Thymus (tissue), 11 donors: ENCODE measurements around the gene NME7. TPM values are rescaled to one million over a fixed set of nuclear protein-coding genes. Genes with fewer than 3 reads are reported as not detected.
"Not testable (repeated sequence)": the region's sequence is repeated elsewhere in the genome, so short reads cannot be mapped to it uniquely, and the experiment has no call there.

ENCODE experiments used
- DNase-seq, 9 donors: peaks; one replicate each; pipeline ENCODE4 v3.0.0-alpha.2; 2013; ENCODE audit warnings: low spot score in 9 of 9, low read depth in 6 of 9, missing footprints in 1 of 9
- H3K27ac ChIP-seq, 2 donors: one replicate each; pipeline ENCODE4 v1.5.1; 2013; ENCODE audit warnings: control low read depth in 1 of 2, low read depth in 1 of 2, low read length in 1 of 2, mild to moderate bottlenecking in 1 of 2, moderate library complexity in 1 of 2
- H3K27me3 ChIP-seq, 2 donors: one replicate each; pipeline ENCODE4 v1.5.1; 2013; ENCODE audit warnings: low read length in 1 of 2; ENCODE audit not compliant: control insufficient read depth in 2 of 2, insufficient read depth in 1 of 2
- H3K36me3 ChIP-seq, 2 donors: one replicate each; pipeline ENCODE4 v1.5.1; 2013; ENCODE audit warnings: low read length in 1 of 2, mild to moderate bottlenecking in 1 of 2, moderate library complexity in 1 of 2; ENCODE audit not compliant: control insufficient read depth in 2 of 2, insufficient read depth in 2 of 2
- H3K4me1 ChIP-seq, 2 donors: one replicate each; pipeline ENCODE4 v1.5.1; 2013; ENCODE audit warnings: low read length in 2 of 2; ENCODE audit not compliant: control insufficient read depth in 2 of 2, insufficient read depth in 2 of 2
- H3K4me3 ChIP-seq, 2 donors: one replicate each; pipeline ENCODE4 v1.5.1; 2013; ENCODE audit warnings: low read length in 2 of 2, control low read depth in 1 of 2, mild to moderate bottlenecking in 1 of 2
- H3K9me3 ChIP-seq, 2 donors: one replicate each; pipeline ENCODE4 v1.5.1; 2013; ENCODE audit warnings: low read length in 1 of 2, mild to moderate bottlenecking in 1 of 2; ENCODE audit not compliant: control insufficient read depth in 2 of 2, insufficient read depth in 1 of 2
- WGBS: extraction: QIAGEN DNeasy Blood & Tissue Kit; methylation state at CpG from one replicate; pipeline ENCODE4 v1.1.7; 2013; 5-methylcytosine and 5-hydroxymethylcytosine counted together
- polyA plus RNA-seq: library from polyadenylated mRNA; stranded (reverse); fragments of 200-250 nt; gene quantifications from one replicate; pipeline ENCODE4 v1.2.3, GENCODE V29; 2013
- total RNA-seq: library from RNA; stranded (reverse); fragments of 120-200 nt; gene quantifications from one replicate; pipeline ENCODE4 v1.2.4, GENCODE V29; 2013
- donor health status: healthy.

NME7 gene
- total and polyA plus RNA-seq, 2 donors: 14.9 to 16.1 TPM

GRCh38 chr1:169300854-169301253 is 66.7 kb downstream of the NME7 start:
- no peaks in the 10 kb centered on the region for H3K9me3 ChIP-seq
- H3K4me3 ChIP-seq: no peak overlapping the region
- H3K27ac ChIP-seq: no peak overlapping the region
- no peaks in the 10 kb centered on the region for H3K27me3 ChIP-seq
- no peaks in the 10 kb centered on the region for H3K36me3 ChIP-seq
- 81% methylated on average over 3 of the region's 3 CpGs for WGBS
- H3K4me1 ChIP-seq: no peaks in the 10 kb centered on the region
- DNase-seq: no peak

GRCh38 chr1:169298441-169298840 is 69.2 kb downstream of the NME7 start:
- H3K27ac ChIP-seq: no peak overlapping the region
- 99% methylated on average over 4 of the region's 4 CpGs for WGBS

GRCh38 chr1:169295846-169296245 is 71.8 kb downstream of the NME7 start:
- Histone ChIP-seq H3K27ac (no peak overlapping the region), H3K9me3 (no peaks in the 10 kb centered on the region), H3K27me3 (no peaks in the 10 kb centered on the region), H3K4me3 (no peak overlapping the region), H3K36me3 (no peaks in the 10 kb centered on the region), H3K4me1 (no peaks in the 10 kb centered on the region)
- WGBS: 76% methylated on average over 2 of the region's 2 CpGs
- DNase-seq: no peak

More at GRCh38 chr1:169298441-169298840, 69.2 kb downstream of the NME7 start:
- Histone ChIP-seq H3K36me3 (no peaks in the 10 kb centered on the region), H3K27me3 (no peaks in the 10 kb centered on the region), H3K9me3 (no peaks in the 10 kb centered on the region), H3K4me3 (no peak overlapping the region), H3K4me1 (no peaks in the 10 kb centered on the region)
- DNase-seq: no peak

- H3K4me1 ChIP-seq: no peaks in the 10 kb centered on the region
- no peaks in the 10 kb centered on the region for H3K9me3 ChIP-seq
- WGBS: 73% methylated on average over 1 of the region's 1 CpG
- no peak overlapping the region for H3K27ac ChIP-seq
- no peak for DNase-seq
- H3K4me3 ChIP-seq: no peak overlapping the region
- no peaks in the 10 kb centered on the region for H3K36me3 ChIP-seq
- no peaks in the 10 kb centered on the region for H3K27me3 ChIP-seq
These were observed 72.2 kb downstream of the NME7 start for GRCh38 chr1:169295425-169295824.

GRCh38 chr1:169289016-169289415 is 78.6 kb downstream of the NME7 start:
- Histone ChIP-seq H3K9me3 (no peaks in the 10 kb centered on the region), H3K27me3 (no peaks in the 10 kb centered on the region), H3K27ac (no peak overlapping the region), H3K4me1 (no peaks in the 10 kb centered on the region), H3K36me3 (no peaks in the 10 kb centered on the region), H3K4me3 (no peak overlapping the region)
- WGBS: 97% methylated on average over 1 of the region's 1 CpG
- DNase-seq: no peak

- WGBS: 98% methylated on average over 1 of the region's 1 CpG
These were observed 79.6 kb downstream of the NME7 start for GRCh38 chr1:169288011-169288414.

GRCh38 chr1:169287280-169287679 is 80.3 kb downstream of the NME7 start:
- DNase-seq: no peak
- 88% methylated on average over 1 of the region's 1 CpG for WGBS
- H3K4me3 ChIP-seq: no peak overlapping the region
- H3K4me1 ChIP-seq: no peaks in the 10 kb centered on the region
- H3K27me3 ChIP-seq: no peaks in the 10 kb centered on the region
- no peaks in the 10 kb centered on the region for H3K9me3 ChIP-seq
- H3K36me3 ChIP-seq: no peaks in the 10 kb centered on the region
- no peak overlapping the region for H3K27ac ChIP-seq

More at GRCh38 chr1:169288011-169288414, 79.6 kb downstream of the NME7 start:
- no peaks in the 10 kb centered on the region for H3K27me3 ChIP-seq
- no peak overlapping the region for H3K4me3 ChIP-seq
- H3K4me1 ChIP-seq: no peaks in the 10 kb centered on the region
- H3K27ac ChIP-seq: no peak overlapping the region
- DNase-seq: no peak
- no peaks in the 10 kb centered on the region for H3K36me3 ChIP-seq
- no peaks in the 10 kb centered on the region for H3K9me3 ChIP-seq

- not testable (repeated sequence) for H3K27me3 ChIP-seq, H3K27ac ChIP-seq, H3K9me3 ChIP-seq, DNase-seq, H3K4me3 ChIP-seq, H3K36me3 ChIP-seq, H3K4me1 ChIP-seq
- 98% methylated on average over 4 of the region's 4 CpGs for WGBS
These were observed 86.0 kb downstream of the NME7 start for GRCh38 chr1:169281562-169281961.

GRCh38 chr1:169271098-169271497 is 96.5 kb downstream of the NME7 start:
- H3K4me1 ChIP-seq: no peaks in the 10 kb centered on the region
- H3K9me3 ChIP-seq: no peaks in the 10 kb centered on the region
- H3K4me3 ChIP-seq: no peak overlapping the region
- H3K27ac ChIP-seq: no peak overlapping the region
- 48% methylated on average over 2 of the region's 2 CpGs for WGBS
- no peak for DNase-seq
- H3K27me3 ChIP-seq: no peaks in the 10 kb centered on the region
- no peaks in the 10 kb centered on the region for H3K36me3 ChIP-seq

- DNase-seq: no peak
- no peaks in the 10 kb centered on the region for H3K4me1 ChIP-seq
- 100% methylated on average over 1 of the region's 1 CpG for WGBS
- H3K4me3 ChIP-seq: no peak overlapping the region
- no peaks in the 10 kb centered on the region for H3K27me3 ChIP-seq
- no peak overlapping the region for H3K27ac ChIP-seq
- H3K9me3 ChIP-seq: peaks cover 0 to 3% of the 10 kb centered on the region in 2 donors
- no peaks in the 10 kb centered on the region for H3K36me3 ChIP-seq
These were observed 101.5 kb downstream of the NME7 start for GRCh38 chr1:169266133-169266532.
